ENCODE data around the gene NTN4.
A peak's percentile ranks its signal among the peaks of the same experiment; 100 is the strongest.

NTN4 gene

GRCh38 chr12:95678684-95679083 is 111.9 kb downstream of the NTN4 start:
- TF ChIP-seq SIN3A (IDR thresholded peaks at IDR 0.05; ENCODE audit: borderline replicate concordance, insufficient read depth, low read length) (no peak), TAF1 (IDR thresholded peaks at IDR 0.05; ENCODE audit: borderline replicate concordance, insufficient read depth, low read length) (no peak), FOXP2 (optimal IDR thresholded peaks at IDR 0.05; ENCODE audit: borderline replicate concordance, extremely low read depth, extremely low read length, insufficient read depth) (no peak)

- TF ChIP-seq TAF1 (IDR thresholded peaks at IDR 0.05; ENCODE audit: borderline replicate concordance, insufficient read depth, low read length) (no peak), SIN3A (IDR thresholded peaks at IDR 0.05; ENCODE audit: borderline replicate concordance, insufficient read depth, low read length) (0 out of 2 replicates have a peak, but pooled peaks have one; percentile 26)
Observed at GRCh38 chr12:95674631-95675030, 115.9 kb downstream of the NTN4 start.

- no peak for TF ChIP-seq SIN3A (IDR thresholded peaks at IDR 0.05; ENCODE audit: borderline replicate concordance, insufficient read depth, low read length)
- TF ChIP-seq TAF1 (IDR thresholded peaks at IDR 0.05; ENCODE audit: borderline replicate concordance, insufficient read depth, low read length), result peak; percentile 35; the same call in 1 of the 2 replicates
Observed at GRCh38 chr12:95674163-95674562, 116.4 kb downstream of the NTN4 start.

- TF ChIP-seq TAF1 (IDR thresholded peaks at IDR 0.05; ENCODE audit: borderline replicate concordance, insufficient read depth, low read length) (no peak), POLR2AphosphoS5 (IDR thresholded peaks at IDR 0.05; ENCODE audit: low read depth, low read length) (no peak), SIN3A (IDR thresholded peaks at IDR 0.05; ENCODE audit: borderline replicate concordance, insufficient read depth, low read length) (no peak), REST (IDR thresholded peaks at IDR 0.05; ENCODE audit: insufficient read depth in 1 of 2, low read depth in 2 of 2, low read length in 2 of 2) (no peak), FOXP2 (optimal IDR thresholded peaks at IDR 0.05; ENCODE audit: borderline replicate concordance, extremely low read depth, extremely low read length, insufficient read depth) (no peak)
Observed at GRCh38 chr12:95673576-95673975, 117.0 kb downstream of the NTN4 start.

- no peak for TF ChIP-seq REST (IDR thresholded peaks at IDR 0.05; ENCODE audit: insufficient read depth in 1 of 2, low read depth in 2 of 2, low read length in 2 of 2)
Observed at GRCh38 chr12:95672166-95672565, 118.4 kb downstream of the NTN4 start.

- no peak for TF ChIP-seq FOXP2 (optimal IDR thresholded peaks at IDR 0.05; ENCODE audit: borderline replicate concordance, extremely low read depth, extremely low read length, insufficient read depth)
Observed at GRCh38 chr12:95671265-95671664, 119.3 kb downstream of the NTN4 start.

- TF ChIP-seq TAF1 (IDR thresholded peaks at IDR 0.05; ENCODE audit: borderline replicate concordance, insufficient read depth, low read length), result no peak
- TF ChIP-seq REST (IDR thresholded peaks at IDR 0.05; ENCODE audit: insufficient read depth in 1 of 2, low read depth in 2 of 2, low read length in 2 of 2), result no peak
- no peak for TF ChIP-seq FOXP2 (optimal IDR thresholded peaks at IDR 0.05; ENCODE audit: borderline replicate concordance, extremely low read depth, extremely low read length, insufficient read depth)
- TF ChIP-seq POLR2AphosphoS5 (IDR thresholded peaks at IDR 0.05; ENCODE audit: low read depth, low read length), result no peak
- no peak for TF ChIP-seq SIN3A (IDR thresholded peaks at IDR 0.05; ENCODE audit: borderline replicate concordance, insufficient read depth, low read length)
Observed at GRCh38 chr12:95663525-95663924, 127.0 kb downstream of the NTN4 start.

Measured in PFSK-1 (cell line).